Embryonic facial prominence (tissue), 1 donor: ENCODE results near the gene ITPA.
A peak's percentile ranks its signal among the peaks of the same experiment; 100 is the strongest.

Experiments
- DNase-seq: peaks from one replicate; pipeline ENCODE4 v3.0.0-alpha.2; 2016; ENCODE audit errors: extremely low spot score

ITPA gene

DNA sequence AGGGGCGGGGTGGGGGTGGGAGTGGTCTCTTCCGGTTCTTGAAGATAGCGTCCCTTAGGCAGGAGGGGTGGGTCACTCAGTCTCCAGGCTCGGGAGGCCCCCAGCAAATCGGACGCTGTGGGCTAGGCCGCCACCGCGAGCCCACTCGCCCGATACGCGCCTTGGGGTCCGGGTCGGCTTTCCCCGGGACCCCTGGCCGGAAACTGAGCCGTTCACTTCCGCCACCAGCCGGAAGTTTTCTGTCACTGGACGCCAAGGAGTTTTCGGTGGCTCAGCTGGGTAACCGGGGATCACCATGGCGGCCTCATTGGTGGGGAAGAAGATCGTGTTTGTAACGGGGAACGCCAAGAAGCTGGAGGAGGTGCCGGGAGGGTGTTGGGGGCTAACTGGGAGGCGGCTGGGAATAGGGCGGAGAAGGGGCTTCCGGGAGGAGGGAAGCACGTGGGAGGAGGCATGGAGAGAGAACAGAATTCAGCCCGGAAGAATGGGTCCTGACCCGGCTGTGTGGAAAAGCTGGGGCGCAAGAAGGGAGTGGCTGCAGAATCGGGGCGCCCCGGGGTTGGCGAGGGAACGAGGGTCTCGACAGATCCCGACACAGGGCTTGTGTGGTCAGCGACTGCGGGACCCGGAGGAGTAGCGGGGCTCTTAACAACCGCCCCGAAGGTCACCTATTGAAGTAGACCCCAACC, at the start of gene ITPA:
ITPA (plus strand) TSS at position 242 of the 689 bp plus-strand sequence; CDS start at position 296, 54 bp downstream.
- DNase-seq = no peak

DNA sequence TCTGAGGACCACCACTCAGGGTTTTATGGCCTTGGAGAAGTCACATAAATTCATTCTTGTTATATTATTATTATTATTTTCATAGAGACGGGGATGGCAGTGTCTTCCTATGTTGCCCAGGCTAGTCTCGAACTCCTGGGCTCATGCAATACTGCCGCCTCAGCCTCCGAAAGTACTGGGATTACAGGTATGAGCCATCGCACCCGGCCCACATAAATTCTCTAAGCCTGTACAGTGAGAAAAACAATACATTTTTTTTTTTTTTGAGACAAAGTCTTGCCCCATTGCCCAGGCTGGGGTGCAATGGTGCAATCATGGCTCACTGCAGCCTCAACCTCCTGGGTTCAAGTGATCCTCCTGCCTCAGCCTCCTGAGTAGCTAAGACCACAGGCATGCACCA, 48.9 kb upstream of the ITPA start:
- DNase-seq = no peak

DNA sequence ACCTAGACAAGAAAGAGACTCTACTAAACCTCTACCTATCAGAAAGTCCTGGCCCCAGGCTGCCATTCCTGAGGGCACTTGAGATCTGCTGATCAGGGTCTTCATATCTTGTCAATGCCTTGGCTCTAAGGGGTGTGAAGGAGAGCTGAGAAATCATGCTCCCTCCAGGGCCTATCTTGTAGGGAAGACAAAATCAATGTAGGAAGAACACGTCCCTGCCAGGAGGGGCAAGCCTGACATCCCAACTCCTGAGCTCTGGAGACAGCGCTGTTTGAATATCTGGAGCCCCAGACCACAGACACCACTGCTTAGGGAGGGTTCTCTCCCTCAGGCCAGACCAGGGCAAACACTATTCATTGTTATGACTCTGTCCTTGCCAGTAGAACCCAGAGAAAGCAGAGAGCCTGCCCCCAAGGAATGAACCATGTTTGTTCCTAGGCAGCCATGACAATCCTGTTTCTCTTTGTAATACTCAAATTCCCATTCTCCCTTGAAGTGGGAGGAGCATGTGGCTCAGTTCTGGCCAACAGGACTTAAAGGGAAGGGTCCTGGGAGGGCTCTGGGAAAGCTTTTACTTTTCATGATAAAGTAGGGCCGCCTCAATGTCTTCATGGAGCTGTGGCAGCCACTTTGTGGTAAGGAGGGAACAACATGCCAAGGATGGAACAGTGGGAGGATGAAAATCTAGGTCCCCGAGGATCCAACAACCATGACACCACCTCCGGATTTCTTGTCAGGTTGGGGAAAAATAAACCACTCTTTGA, 47.8 kb upstream of the ITPA start:
- no peak for DNase-seq

DNA sequence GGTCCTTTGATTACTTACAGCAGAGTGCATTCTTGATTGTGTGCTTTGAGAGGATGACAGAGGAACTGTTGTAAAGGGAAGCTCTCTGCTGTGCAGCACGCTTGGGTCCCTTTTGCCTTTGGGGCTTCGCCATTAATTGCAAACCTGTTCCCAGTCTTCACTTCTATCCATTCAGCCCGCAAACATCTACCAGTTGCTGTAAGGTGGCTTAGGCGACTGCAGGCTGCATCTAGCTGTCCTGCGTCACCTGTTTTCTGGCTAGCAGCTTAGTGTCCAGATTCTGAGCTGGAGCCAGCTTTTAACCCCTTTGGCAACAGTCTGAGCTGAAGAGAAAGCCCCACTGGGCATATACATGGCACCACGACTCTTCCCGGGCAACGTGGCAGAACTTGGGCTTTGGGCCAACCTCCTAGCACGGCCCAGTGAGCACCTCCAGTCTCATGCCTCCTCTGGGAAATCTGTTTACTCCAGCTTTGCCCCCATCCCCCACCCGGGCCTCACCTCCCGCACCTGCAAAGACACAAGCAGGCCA, 47.2 kb upstream of the ITPA start:
- no peak for DNase-seq

DNA sequence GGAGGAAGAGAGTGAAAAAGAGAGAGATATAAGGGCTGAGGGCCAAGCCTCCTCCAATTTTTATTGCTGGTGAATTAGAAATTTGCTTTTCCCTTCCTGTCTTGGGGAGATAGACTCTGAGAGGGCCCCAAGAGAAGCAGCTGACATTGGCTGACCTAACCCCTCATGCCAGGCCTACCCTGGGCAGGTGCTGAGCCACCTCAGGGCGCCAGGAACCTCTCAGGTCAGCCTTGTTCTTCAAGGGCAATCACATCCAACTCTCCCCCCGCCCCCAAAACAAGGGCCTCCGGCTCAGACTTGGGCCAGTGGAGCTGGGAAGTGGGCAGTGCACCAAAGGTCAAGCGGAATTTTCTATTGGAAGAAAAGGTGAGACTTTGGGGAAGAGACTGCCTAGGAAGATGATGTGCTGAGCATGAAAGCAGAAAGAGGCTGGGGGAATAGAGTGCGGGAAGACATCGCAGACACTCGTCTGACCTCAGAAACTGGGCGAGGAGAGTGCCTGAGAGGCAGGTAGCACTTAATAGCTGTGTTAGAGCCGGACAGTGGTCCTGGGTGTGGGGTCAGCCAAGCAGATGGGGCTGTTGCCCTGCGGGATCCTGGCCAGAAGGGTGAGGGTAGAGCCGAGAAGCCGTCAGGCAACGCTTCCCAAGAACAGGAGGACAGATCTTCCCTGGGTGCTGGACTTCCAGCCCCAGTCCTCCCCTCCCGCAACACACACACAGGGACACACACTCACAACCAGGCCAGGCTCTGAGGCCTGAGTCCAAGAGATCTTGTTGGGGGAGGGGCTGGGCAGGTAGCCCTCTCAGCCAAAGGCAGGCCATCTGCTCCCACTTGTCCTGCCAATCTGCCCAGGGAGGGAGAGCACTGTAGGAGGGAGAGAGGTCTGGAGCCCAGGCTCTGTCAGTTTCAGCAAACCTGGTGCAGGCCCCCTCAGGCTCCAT, 45.9 kb upstream of the ITPA start:
- no peak for DNase-seq

DNA sequence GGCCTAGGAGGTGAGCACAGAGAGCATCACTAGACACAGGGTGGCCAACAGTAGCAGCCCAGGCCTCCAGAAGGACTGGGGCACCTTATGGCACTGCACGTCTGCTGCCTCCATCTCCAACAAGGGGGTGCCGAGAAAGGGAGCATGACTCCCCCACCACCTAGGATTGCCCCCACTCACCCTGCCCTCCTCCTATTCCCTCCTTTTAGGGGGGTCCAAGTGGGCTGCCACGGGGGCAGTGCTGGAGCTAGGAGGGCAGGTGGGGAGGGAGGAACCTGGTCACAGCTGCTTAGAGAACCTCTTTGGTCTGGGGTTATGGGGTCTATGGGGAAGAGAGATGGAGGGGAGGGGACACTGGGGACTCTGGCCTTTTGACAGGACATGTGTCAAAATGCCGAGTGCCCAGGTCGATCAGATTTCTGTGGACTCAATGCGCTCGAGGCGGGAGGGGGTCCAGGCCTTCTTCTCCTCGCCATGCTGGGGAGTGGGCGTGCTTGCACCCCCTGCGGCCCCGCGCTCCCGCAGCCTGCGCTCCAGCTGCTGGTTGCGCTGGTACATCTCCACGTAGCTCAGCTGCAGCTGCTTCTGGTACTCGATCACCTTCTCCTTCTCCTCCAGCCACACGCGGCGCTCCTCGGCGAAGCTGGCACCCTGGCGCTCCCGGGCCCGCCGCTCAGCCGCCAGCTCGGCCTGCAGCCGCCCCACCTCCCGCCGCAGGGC, 45.1 kb upstream of the ITPA start:
- no peak for DNase-seq

DNA sequence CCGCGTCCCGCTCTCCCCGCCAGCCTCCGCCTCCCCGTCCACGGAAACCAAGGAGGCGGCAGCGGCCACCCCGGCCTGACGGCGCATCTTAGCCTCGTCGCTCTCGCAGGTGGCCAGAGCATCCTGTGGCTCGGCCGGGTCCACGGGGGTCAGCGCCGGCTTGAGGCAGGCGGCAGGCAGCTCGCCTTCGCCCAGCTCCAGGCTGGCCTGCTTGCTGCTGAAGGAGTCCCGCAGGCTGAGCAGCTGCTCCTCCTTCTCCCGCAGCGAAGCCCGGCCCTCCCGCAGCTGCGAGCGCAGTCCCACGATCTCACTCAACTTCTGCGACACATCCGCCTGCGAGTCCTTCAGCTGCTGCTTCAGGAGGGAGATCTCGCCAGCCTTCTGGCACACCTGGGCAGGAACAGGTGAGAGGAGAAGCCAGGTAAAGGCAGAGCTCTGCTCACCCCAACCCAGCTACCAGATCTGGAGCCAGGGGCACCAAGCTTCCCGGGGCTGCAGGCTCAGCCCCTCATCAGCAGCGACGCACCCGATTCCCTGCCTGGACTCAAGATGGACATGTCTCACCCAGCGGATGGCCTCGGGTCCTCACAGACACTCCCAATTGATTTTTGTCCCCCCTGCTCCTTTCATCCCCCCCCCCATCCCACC, 44.4 kb upstream of the ITPA start:
- no peak for DNase-seq

DNA sequence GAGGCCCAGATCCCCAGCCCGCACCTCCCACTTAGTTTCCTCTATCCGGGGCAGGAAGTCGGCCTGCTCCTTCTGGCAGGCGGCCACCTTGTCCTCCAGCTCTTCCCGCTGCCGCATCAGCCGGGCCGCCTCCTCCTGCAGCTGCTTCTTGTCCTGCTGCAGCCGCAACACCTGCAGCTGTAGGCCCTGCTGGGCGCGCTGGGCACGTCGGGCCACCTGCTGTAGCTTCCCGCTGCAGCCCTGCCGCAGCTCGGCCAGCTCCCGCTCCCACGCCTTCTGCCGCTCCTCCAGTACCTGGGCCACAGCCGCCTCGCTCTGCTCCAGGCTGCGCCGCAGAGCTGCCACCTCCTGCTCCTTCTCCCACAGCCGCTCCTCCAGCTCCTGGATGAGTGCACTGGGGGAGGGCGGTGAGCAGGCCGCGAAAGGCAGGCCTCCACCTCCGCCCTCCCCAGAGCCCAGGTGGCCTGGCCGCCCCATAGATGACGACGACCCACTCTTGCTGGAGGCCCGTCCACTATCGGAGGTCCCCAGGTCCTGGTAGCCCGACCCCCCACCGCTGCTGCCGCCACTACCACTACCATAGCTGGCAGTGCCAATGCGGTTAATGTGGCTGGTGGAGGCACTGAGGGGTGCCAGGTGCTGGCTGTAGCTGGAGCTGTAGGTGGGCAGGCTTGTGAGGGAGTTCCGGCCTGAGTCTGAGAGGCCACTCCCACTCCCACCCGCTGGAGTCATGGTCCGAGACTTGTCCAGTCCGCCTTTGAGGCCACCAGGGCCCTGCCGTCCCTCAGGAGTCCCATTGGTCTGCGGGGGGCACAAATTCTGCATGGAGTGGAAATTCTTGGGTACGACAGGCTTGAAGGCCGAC, 43.6 kb upstream of the ITPA start:
- DNase-seq = no peak

DNA sequence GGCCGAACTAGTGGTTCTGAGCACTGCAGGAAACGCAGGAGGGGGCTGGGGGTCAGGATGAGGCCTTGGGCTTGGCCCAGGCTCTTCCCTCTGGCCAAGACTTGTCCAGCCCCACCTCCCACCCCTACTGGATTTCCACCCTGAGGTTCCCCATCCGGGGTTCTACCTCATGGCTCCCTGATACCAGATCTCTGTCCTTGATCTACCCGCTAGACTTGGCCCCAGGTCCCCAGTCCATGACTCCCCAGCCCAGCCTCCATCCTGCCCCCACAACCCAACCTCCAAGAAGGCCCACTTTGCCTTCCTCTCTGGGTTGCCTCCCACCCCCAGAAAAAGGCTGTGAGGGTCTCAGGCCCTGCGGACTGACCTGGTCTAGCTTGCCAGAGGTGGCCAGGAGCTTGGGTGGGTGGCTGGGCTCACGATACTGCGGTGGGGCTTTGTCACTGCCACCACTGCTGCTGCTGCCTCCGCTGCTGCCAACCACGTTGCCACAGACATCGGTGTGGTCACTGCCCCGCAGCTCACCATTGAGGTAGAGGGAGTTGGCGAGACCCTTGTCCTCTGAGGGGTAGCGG, 42.9 kb upstream of the ITPA start:
- DNase-seq = no peak

DNA sequence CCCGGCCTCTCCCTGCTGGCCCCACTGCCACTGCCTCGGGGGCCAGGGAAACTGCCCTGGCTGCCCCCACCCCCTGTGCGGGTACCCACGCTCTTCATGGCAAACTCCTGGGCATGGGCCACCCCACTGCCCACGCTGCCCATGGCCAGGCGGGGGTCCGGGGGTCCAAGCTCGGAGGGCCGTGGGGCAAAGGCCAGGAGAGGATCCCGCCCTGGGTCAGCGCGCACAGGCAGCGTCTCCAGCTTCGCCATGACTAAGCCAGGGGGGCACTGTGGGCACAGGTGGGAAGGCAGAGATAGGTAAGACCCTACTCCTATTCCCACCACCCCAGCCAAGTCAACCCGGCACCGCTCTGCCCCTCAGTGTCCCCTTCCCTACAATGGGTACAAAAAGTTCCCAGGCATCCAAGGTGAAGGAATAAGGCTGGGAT, 42.4 kb upstream of the ITPA start:
- no peak for DNase-seq

DNA sequence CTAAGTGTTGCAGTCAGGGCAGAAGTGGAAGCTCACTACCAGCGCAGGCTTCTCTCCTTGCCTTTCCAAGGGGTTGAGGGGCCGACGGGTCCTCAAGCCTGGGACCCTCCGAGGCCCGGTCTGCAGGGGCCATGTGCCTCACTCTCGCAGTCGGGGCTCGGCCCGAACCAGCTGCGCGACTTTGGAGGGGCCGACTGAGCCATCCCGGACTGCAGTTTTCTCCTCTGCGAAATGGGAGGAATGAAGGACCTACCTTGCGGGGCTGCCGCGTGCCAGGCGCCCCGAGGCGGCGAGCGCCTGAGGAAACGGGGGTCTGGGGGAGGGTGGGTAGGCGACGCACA, 41.6 kb upstream of the ITPA start:
- DNase-seq = no peak

DNA sequence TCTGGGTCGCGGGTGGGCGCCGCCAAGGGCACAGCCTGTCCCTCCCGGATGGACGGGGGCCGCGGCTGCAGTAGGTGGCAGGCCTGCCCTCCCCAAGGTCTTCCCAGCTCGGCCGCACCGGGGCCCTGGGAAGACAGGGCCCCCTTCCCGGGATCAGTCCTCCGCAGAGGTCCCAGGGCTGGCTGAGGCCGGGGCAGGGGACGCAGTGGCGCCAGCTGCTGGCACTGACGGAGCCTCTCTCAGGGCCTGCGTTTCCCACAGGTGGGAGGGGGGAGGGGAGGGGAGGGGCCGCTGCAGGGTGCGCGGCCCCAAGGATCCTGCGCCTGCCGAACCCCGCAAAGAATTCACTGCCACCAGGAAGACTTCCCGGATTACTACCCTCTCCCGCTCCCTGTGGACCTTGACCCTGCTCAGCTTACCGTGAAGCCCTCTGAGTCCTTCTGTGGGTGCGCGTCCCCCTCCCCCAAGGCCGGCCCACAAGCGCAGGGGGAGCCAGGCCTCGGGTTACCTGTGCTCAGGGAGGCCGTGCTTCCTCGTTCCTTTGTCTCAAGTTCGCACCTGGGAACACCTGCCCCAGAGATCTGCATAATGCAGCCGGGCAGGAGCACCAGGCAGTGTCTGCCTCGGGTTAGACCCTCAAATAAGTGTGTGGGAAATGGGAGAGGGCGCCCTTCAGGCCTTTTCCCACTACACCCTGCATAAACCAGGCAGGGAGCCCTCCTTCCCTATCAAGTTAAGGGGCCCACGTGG, 41.0 kb upstream of the ITPA start:
- no peak for DNase-seq

DNA sequence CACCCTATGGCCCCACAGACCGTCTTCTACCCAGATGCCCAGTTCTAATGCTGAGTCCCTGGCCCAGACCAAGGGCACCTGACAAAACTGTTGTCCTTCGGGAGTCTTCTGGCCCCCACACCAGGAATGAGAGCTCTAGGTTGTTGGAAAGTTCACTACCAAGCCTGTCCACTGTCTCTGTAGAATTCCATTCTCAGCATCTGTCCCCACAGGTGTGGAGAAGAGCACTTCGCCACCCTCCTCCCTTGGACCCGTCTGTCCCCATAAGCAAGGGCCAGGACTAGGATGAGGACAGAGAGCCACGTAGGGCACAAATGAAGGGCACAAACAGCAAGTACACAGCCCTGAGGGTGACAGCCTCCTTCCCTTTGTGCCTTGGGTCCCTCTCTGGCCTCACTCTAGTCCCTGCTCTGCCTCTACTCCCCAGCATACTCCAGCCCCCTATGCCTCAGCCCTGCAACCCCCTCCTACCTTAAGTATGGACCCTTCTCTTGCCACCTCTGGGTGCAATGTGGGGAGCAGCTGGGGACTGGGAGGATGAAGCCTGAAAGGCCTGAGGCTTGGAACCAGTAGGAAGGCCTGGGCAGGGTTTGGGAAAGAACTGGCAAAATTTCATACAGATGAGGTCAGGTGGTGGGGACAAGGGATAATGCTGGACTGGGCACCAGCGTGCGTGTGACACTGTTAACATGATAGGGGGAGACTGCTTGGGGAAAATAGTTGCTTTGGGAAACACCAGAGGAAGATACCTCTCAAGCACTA, 40.3 kb upstream of the ITPA start:
- no peak for DNase-seq

DNA sequence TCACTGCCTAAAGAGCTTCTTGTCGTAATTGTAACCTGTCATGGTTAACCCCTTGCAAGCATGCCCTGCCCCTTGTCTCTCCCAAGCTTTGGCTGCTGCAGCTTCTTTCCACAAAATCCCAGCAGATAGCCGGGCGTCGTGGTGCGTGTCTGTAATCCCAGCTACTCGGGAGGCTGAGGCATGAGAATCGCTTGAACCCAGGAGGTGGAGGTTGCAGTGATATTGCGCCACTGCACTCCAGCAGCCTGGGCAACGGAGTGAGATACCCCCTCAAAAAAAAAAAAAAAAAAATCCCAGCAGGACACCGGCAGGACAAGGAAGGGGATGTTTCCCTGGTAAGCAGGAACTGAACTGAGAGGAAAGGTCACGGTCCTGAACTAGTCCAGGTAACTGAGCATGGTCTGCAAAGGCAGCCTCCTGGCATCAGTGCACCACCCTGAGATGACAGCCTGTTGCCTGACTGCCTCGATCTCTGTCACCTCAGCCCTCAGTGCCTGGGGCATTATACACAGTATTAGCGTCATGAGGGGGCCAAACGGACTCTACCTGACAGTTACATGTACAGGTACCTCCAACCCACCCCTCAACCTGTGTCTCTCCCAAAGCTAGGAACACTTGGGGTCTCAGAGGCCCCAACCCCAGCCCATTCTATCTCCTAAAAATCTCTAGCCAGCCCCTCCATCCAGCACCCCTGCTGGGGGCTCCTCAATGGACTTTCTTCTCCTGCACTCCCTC, 37.7 kb upstream of the ITPA start:
- DNase-seq = no peak

DNA sequence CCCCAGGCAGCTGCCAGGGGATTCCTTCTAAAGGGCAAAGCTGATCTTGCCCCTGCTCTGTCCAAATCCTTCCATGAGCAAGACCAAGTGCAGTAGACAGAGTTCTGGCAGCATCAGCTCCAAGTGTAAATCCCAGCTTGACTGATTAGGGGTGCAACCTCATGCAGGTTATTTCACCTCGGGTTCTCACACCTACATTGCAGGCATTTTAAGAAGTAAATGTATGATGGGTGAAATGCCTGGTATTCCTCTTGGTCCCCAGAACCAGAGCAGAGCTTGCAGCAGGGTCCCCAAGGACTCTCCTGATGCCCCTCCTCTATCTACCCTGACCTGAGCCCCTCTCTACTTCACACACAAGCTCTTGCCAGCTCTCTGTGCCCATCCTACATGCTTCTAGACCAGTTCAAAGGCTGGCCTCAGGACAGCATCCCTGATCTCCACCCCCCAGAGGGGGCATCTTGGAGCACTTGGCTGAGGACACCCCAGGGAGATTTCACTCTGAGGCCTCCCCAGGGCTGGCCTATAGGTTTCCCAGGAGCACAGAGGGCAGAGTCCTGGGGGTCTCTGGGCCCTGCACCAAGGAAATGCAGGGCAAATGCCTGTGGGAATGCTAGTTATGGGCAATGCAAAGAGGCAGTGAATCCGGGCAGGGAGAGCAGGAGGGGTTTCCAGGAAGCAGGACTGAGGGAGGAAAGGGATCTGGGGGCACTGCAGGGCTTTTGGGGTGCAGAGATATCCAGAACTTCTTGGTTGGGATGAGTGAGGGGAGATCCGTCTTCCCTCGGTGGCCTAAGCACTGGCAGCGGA, 37.0 kb upstream of the ITPA start:
- DNase-seq = no peak

DNA sequence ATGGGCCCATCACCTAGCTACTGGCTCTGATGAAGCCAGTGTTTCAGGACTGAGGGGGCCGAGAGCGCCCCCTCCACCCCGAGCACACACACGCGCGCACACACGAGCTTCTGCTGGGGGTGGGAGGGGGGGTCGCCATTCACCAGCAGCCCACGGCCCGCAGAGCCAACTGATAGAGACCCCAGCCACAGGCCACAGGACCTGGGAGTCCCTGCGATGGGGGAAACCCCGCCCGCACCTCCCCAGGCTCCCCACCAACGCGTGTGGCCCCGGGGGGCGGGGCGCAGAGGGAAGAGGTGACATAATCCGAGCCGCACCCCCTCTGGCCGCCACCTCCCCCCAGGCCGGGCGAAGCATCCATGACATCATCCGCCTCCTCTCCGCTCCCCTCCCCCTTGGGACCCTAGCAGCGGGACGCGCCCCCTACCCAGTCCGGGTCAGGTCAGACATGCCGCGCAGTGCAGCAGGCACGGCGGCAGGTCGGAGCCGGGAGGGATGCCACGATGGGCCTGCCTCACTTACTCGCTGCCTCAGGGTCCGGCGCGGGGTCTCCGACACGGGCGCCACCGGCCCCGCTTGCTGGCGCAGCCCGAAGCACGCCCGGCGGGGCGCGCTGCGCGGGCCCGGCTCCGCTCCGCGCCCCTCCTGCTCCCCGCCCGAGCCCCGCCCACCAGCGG, 36.2 kb upstream of the ITPA start, which contains the start of gene LZTS3:
LZTS3 (minus strand) TSS at position 617 of the 677 bp plus-strand sequence. CDS start 6,386 bp downstream, outside the sequence.
- peak; percentile 61 for DNase-seq
